Measurements from ENCODE around the gene SARM1. TPM values are rescaled to one million over a fixed set of nuclear protein-coding genes. Genes with fewer than 3 reads are reported as not detected.
A peak's percentile ranks its signal among the peaks of the same experiment; 100 is the strongest.

Gene SARM1
- total and polyA plus RNA-seq, 2 experiments from 2014 or later: 14.5 to 19.5 TPM

DNA sequence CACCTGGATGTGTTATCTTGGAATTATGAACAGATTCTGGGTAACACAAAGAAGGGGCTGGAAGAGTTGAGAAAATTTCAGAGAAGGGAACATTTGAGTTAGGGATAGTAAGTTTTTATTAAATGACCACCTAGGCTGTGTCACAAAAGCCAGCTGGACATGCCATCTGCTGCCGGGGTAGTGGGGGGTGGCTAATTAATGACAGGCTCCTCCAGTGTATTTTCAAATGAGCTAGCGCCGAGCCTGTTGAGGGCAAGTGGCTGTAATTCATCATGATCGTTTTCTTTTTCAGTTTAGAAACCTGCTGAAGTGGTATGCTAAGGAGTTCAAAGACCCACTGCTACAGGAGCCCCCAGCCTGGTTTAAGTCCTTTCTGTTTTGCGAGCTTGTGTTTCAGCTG, 46.3 kb upstream of the SARM1 start:
- Histone ChIP-seq H3K36me3 (replicated peaks; ENCODE audit: insufficient read depth, low read depth) (no peaks in the 10 kb centered on the region), H3K27ac (no peak overlapping the region), H3K9me2 (replicated peaks; ENCODE audit: insufficient read depth) (no peaks in the 10 kb centered on the region), H3K4me2 (no peak overlapping the region), H3K4me3 (no peak overlapping the region), H3K4me1 (ENCODE audit: insufficient read depth) (peaks cover 14% of the 10 kb centered on the region), H3K27me3 (no peaks in the 10 kb centered on the region), H4K20me1 (ENCODE audit: insufficient read depth, poor library complexity, severe bottlenecking) (no peaks in the 10 kb centered on the region), H2AFZ (no peak overlapping the region), H3K79me2 (peaks cover 56% of the 10 kb centered on the region), H3K9me3 (ENCODE audit: low read depth) (no peaks in the 10 kb centered on the region)
- TF ChIP-seq EZH2 (IDR thresholded peaks at IDR 0.05; ENCODE audit: borderline replicate concordance): no peak
- TF ChIP-seq, protein P1, sequence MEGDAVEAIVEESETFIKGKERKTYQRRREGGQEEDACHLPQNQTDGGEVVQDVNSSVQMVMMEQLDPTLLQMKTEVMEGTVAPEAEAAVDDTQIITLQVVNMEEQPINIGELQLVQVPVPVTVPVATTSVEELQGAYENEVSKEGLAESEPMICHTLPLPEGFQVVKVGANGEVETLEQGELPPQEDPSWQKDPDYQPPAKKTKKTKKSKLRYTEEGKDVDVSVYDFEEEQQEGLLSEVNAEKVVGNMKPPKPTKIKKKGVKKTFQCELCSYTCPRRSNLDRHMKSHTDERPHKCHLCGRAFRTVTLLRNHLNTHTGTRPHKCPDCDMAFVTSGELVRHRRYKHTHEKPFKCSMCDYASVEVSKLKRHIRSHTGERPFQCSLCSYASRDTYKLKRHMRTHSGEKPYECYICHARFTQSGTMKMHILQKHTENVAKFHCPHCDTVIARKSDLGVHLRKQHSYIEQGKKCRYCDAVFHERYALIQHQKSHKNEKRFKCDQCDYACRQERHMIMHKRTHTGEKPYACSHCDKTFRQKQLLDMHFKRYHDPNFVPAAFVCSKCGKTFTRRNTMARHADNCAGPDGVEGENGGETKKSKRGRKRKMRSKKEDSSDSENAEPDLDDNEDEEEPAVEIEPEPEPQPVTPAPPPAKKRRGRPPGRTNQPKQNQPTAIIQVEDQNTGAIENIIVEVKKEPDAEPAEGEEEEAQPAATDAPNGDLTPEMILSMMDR (IDR thresholded peaks at IDR 0.05; ENCODE audit: poor library complexity): no peak
- no peak for TF ChIP-seq EZH2phosphoT487 (IDR thresholded peaks at IDR 0.05; ENCODE audit: low read depth, severe bottlenecking, unreplicated experiment)
- WGBS (ENCODE audit: low lambda C conversion rate, missing lambda C conversion rate): 64% methylated on average over 5 of the region's 5 CpGs
- no peak for DNase-seq (ENCODE audit: low spot score)

- no peak overlapping the region for H3K4me3 ChIP-seq
- H3K9me2 ChIP-seq (replicated peaks; ENCODE audit: insufficient read depth): no peaks in the 10 kb centered on the region
- H3K4me2 ChIP-seq: peak overlapping the region; percentile 35
- TF ChIP-seq, protein P1 (IDR thresholded peaks at IDR 0.05; ENCODE audit: poor library complexity): no peak
- TF ChIP-seq EZH2 (IDR thresholded peaks at IDR 0.05; ENCODE audit: borderline replicate concordance) (no peak), EZH2phosphoT487 (IDR thresholded peaks at IDR 0.05; ENCODE audit: low read depth, severe bottlenecking, unreplicated experiment) (no peak)
- H3K4me1 ChIP-seq (ENCODE audit: insufficient read depth): peaks cover 7% of the 10 kb centered on the region
- H2AFZ ChIP-seq: no peak overlapping the region
- H3K79me2 ChIP-seq: peaks cover 47% of the 10 kb centered on the region
- 75% methylated on average over 7 of the region's 7 CpGs for WGBS (ENCODE audit: low lambda C conversion rate, missing lambda C conversion rate)
- H3K9me3 ChIP-seq (ENCODE audit: low read depth): no peaks in the 10 kb centered on the region
- no peaks in the 10 kb centered on the region for H4K20me1 ChIP-seq (ENCODE audit: insufficient read depth, poor library complexity, severe bottlenecking)
- H3K36me3 ChIP-seq (replicated peaks; ENCODE audit: insufficient read depth, low read depth): no peaks in the 10 kb centered on the region
- H3K27ac ChIP-seq: no peak overlapping the region
- no peaks in the 10 kb centered on the region for H3K27me3 ChIP-seq
- DNase-seq (ENCODE audit: low spot score): peak; percentile 13
These were observed 45.4 kb upstream of the SARM1 start for GRCh38 chr17:28326114-28326513.

- Histone ChIP-seq H2AFZ (no peak overlapping the region), H3K27ac (no peak overlapping the region), H3K9me3 (ENCODE audit: low read depth) (no peaks in the 10 kb centered on the region), H4K20me1 (ENCODE audit: insufficient read depth, poor library complexity, severe bottlenecking) (no peaks in the 10 kb centered on the region), H3K79me2 (peaks cover 41% of the 10 kb centered on the region), H3K4me3 (no peak overlapping the region), H3K27me3 (no peaks in the 10 kb centered on the region), H3K36me3 (replicated peaks; ENCODE audit: insufficient read depth, low read depth) (no peaks in the 10 kb centered on the region), H3K4me1 (ENCODE audit: insufficient read depth) (peaks cover 7% of the 10 kb centered on the region), H3K4me2 (no peak overlapping the region), H3K9me2 (replicated peaks; ENCODE audit: insufficient read depth) (no peaks in the 10 kb centered on the region)
- no peak for DNase-seq (ENCODE audit: low spot score)
- 96% methylated on average over 9 of the region's 9 CpGs for WGBS (ENCODE audit: low lambda C conversion rate, missing lambda C conversion rate)
- no peak for TF ChIP-seq EZH2phosphoT487 (IDR thresholded peaks at IDR 0.05; ENCODE audit: low read depth, severe bottlenecking, unreplicated experiment)
- TF ChIP-seq, protein P1 (IDR thresholded peaks at IDR 0.05; ENCODE audit: poor library complexity): no peak
- TF ChIP-seq EZH2 (IDR thresholded peaks at IDR 0.05; ENCODE audit: borderline replicate concordance): no peak
These were observed 44.4 kb upstream of the SARM1 start for GRCh38 chr17:28327031-28327607.
